Measurements from ENCODE around the gene ESAM. TPM values are rescaled to one million over a fixed set of nuclear protein-coding genes. Genes with fewer than 3 reads are reported as not detected.

Gene ESAM
- total RNA-seq, 4 donors from 2014 or later: 188 to 294 (median 243) TPM

DNA sequence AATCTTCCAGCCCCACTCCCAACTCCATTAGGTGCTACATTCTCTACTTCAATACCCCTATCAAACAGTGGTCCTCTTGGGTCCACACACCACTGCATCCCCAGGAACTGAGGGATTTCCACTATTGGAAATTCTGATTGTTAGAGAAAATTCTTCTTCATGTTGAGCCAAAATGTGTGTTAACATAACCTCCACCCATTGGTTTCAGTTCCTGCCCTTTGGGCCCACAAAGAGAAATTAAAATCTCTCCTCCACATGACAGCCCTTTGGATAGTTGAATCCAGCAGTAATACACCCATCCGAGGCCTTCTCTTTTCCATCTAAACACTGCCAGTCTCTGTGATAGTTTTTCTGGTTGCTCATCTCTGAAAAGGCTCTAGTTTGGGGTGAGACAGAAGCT lies 12.2 kb downstream of the ESAM start:
- intact Hi-C loops (cut with DNase I): loop anchor here (10.0 kb wide), 1 partner anchor 45 kb away; no protein-coding TSS in a partner anchor
- H3K4me3 ChIP-seq (replicated peaks in 1 of 3): no peak overlapping the region
- no peak for TF ChIP-seq POLR2A (IDR thresholded peaks at IDR 0.05)
- TF ChIP-seq, protein P1, sequence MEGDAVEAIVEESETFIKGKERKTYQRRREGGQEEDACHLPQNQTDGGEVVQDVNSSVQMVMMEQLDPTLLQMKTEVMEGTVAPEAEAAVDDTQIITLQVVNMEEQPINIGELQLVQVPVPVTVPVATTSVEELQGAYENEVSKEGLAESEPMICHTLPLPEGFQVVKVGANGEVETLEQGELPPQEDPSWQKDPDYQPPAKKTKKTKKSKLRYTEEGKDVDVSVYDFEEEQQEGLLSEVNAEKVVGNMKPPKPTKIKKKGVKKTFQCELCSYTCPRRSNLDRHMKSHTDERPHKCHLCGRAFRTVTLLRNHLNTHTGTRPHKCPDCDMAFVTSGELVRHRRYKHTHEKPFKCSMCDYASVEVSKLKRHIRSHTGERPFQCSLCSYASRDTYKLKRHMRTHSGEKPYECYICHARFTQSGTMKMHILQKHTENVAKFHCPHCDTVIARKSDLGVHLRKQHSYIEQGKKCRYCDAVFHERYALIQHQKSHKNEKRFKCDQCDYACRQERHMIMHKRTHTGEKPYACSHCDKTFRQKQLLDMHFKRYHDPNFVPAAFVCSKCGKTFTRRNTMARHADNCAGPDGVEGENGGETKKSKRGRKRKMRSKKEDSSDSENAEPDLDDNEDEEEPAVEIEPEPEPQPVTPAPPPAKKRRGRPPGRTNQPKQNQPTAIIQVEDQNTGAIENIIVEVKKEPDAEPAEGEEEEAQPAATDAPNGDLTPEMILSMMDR (IDR thresholded peaks at IDR 0.05): no peak
- H3K4me1 ChIP-seq: peaks cover 36 to 78% of the 10 kb centered on the region in 2 donors
- H3K36me3 ChIP-seq: peaks cover 8 to 13% of the 10 kb centered on the region in 2 donors
- no peak for DNase-seq
- WGBS, 2 donors: 64 to 65% methylated on average over 1 of the region's 1 CpG
- no peaks in the 10 kb centered on the region for H3K9me3 ChIP-seq
- H3K27me3 ChIP-seq: no peaks in the 10 kb centered on the region
- peak overlapping the region in 2 of 3 donors; percentile 92 to 97 for H3K27ac ChIP-seq

DNA sequence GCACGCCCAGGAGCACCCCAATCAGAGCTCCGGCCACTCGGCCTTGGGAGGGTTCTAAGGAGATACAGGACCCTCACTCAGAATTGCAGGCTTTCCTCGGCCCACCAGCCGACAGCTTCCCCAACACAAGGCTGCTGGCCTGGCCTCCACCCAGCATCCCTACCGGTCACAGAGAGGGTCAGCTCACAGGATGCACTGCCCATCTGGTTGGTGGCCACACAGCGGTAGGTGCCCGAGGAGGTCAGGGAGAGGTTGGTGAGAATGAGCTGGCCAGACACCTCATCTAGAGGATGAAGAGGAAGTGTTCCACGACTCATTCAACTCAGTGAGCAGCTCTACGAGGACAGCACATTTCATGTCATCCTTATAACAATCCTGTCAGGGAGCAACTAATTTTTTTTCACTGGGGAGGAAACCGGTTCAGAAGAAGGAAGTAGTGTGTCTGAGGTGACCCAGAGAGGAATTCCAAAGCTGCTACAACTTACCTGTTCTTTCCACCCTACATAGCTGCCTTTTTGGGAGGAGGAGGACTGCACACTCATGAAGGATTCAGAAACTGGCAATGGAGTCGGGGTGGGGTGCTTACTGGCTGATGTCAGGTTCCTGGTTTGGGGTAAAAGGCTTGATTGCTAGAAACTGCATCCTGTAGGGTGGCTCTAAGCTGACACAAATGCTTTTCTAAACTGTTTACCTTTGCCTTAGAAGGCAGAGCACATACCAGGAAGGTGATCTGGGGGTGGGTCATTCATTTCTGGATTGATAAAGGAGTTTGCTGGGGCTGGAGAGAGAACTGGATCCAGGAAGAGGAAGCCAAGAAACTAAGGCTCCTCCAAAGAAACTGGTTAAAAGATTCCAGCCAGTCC lies 13.4 kb downstream of the ESAM start:
- no peaks in the 10 kb centered on the region for H3K9me3 ChIP-seq
- 62 to 83% methylated on average over 11 of the region's 12 CpGs for WGBS, 2 donors

DNA sequence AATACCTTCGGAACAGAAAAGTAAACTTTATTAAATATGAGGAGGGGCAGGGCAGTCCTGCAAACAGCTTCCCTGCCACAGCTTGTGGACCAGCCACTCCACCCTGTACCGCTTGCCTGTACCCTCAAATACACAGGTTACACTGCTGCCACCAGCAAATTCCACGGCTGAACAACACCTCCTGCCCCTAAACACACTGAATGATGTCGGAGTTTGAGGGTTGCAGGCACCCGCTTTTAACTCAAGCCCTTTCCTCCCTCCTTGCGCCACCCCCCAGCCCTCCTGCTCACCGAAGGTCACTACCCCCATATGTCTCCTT lies 14.0 kb downstream of the ESAM start:
- Histone ChIP-seq H3K4me1 (peaks cover 30 to 70% of the 10 kb centered on the region in 2 donors), H3K9me3 (no peaks in the 10 kb centered on the region), H3K27ac (peak overlapping the region; percentile 92 to 98 (median 97)), H3K27me3 (no peaks in the 10 kb centered on the region), H3K36me3 (no peaks in the 10 kb centered on the region), H3K4me3 (replicated peaks in 1 of 3) (no peak overlapping the region)
- WGBS, 2 donors: 70 to 71% methylated on average over 7 of the region's 7 CpGs
- TF ChIP-seq, protein P1 (IDR thresholded peaks at IDR 0.05): no peak
- no peak for TF ChIP-seq POLR2A (IDR thresholded peaks at IDR 0.05)
- intact Hi-C loops (cut with DNase I): loop anchor here (10.0 kb wide), 1 partner anchor 47 kb away; no protein-coding TSS in a partner anchor
- DNase-seq: peak in 1 of 2 donors; percentile 21

More for the DNA sequence above, 13.4 kb downstream of the ESAM start:
- peak overlapping the region; percentile 92 to 98 (median 97) for H3K27ac ChIP-seq
- no peak overlapping the region for H3K4me3 ChIP-seq (replicated peaks in 1 of 3)
- intact Hi-C loops (cut with DNase I): loop anchor here (10.0 kb wide), 1 partner anchor 46 kb away; no protein-coding TSS in a partner anchor
- no peak for TF ChIP-seq POLR2A (IDR thresholded peaks at IDR 0.05)
- TF ChIP-seq, protein P1 (IDR thresholded peaks at IDR 0.05): no peak
- H3K27me3 ChIP-seq: no peaks in the 10 kb centered on the region
- H3K36me3 ChIP-seq: peaks cover 1 to 4% of the 10 kb centered on the region in 2 donors
- peak in 1 of 2 donors; percentile 33 for DNase-seq
- peaks cover 36 to 74% of the 10 kb centered on the region in 2 donors for H3K4me1 ChIP-seq

DNA sequence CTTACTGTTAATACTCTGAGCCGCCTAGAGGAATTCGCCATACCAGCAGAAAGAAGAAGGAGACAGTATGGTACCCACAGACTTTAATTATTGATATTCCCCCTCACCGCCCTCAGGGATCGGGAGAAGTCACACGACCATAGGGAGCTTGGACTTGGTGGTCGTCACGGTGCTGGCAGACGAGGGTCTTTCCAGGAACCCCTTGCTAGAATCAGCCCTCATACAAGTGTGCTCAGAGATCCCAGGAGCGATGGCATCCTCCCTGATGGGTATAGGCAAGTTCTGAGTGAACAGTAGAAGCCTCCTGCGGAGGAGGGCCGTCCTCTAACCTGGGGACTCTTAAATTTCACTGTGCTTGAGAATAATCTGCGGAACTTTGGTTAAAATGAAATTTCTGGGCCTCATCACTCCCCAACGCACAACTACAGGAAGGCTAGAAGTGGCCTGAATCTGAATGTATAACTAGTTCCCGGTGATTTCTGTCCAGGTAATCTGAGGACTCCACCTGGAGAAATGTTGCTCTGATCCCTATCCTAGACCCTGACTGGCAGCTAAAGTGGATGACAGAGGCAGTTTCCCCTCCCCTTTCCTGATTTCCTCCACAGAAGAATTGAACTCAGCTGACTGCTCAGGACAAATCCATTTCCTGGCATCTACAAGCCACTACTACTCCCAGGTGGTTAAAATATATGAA lies 14.5 kb downstream of the ESAM start:
- Histone ChIP-seq H3K27ac (peak overlapping the region; percentile 92 to 98 (median 97)), H3K36me3 (no peaks in the 10 kb centered on the region), H3K4me3 (replicated peaks in 1 of 3) (no peak overlapping the region), H3K27me3 (no peaks in the 10 kb centered on the region), H3K9me3 (no peaks in the 10 kb centered on the region), H3K4me1 (peaks cover 25 to 65% of the 10 kb centered on the region in 2 donors)
- no peak for TF ChIP-seq POLR2A (IDR thresholded peaks at IDR 0.05)
- TF ChIP-seq, protein P1 (IDR thresholded peaks at IDR 0.05): no peak
- peak in 1 of 2 donors; percentile 12 for DNase-seq
- intact Hi-C loops (cut with DNase I): loop anchor here (10.0 kb wide), 1 partner anchor 47 kb away; no protein-coding TSS in a partner anchor
- WGBS, 2 donors: 72 to 78% methylated on average over 13 to 14 of the region's 14 CpGs

Data from thyroid gland (tissue), 4 donors.